NCI-H2227 (cell line): ENCODE measurements around the gene TIAM1.

ENCODE experiments used
- DNase-seq: peaks from one replicate; lab custom pipeline; 2025; ENCODE audit not compliant: unreplicated experiment; lab: John Stamatoyannopoulos, UW

The TIAM1 gene

GRCh38 chr21:31145274-31145673, 198.8 kb downstream of the TIAM1 start:
- no peak for DNase-seq

- no peak for DNase-seq
These were observed 201.0 kb downstream of the TIAM1 start for GRCh38 chr21:31143036-31143435.

GRCh38 chr21:31142600-31142999, 201.5 kb downstream of the TIAM1 start:
- DNase-seq, result no peak

DNA sequence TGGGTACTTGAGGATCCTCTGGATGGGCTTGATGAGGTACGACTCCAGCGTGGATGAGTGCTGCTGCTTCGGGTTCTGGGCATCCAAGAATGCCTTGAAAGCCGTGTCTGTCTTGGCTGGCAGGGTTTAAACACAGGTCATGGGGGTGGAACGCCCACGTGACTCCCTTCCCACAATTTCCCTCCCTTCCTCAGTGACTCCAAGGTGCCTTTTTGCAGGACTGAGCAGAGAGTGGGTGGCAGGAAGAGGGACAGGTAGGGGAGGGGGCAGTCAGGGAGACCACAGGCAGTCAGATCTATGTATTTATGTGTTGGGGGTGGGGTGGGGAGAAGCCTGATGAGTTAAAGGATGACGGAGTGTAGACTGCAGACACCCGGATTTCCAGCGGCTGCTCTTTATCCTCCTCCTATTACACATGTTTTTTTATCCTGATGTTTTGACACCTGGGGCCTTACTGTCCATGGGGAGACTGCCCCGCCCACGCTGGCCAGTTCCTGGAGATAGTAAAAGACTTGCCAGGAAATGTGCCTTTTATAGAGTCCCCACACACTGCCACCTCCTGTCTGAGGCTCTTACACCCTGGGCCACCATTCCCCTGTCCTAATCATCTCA, 202.6 kb downstream of the TIAM1 start:
- no peak for DNase-seq

DNA sequence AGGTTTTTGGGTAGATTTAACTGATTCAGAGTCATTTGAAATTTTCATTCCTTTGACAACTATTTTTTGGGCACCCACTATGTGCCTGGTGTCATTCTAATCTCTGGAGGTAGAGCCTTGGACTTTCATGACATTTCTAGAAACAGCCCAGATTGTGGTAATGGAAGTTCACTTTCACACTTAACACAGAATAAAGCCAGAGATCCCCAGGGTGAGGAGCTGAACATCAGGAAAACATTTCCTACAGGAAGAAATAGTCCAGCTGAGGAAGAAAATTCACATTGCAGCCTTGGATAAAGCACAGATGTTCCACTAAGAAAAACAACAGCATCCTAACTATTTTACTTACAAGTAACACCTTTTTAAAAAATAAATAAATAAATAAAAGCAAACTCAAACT, 203.4 kb downstream of the TIAM1 start:
- DNase-seq, result no peak

- no peak for DNase-seq
These were observed 204.0 kb downstream of the TIAM1 start for GRCh38 chr21:31140025-31140424.

GRCh38 chr21:31137960-31138359, 206.1 kb downstream of the TIAM1 start:
- DNase-seq, result no peak

- no peak for DNase-seq
These were observed 207.2 kb downstream of the TIAM1 start for GRCh38 chr21:31136891-31137290.

- DNase-seq, result no peak
These were observed 208.4 kb downstream of the TIAM1 start for GRCh38 chr21:31135531-31136184.

GRCh38 chr21:31133243-31133830, 210.7 kb downstream of the TIAM1 start:
- DNase-seq, result no peak

- DNase-seq, result no peak
These were observed 211.4 kb downstream of the TIAM1 start for GRCh38 chr21:31132574-31133242.

DNA sequence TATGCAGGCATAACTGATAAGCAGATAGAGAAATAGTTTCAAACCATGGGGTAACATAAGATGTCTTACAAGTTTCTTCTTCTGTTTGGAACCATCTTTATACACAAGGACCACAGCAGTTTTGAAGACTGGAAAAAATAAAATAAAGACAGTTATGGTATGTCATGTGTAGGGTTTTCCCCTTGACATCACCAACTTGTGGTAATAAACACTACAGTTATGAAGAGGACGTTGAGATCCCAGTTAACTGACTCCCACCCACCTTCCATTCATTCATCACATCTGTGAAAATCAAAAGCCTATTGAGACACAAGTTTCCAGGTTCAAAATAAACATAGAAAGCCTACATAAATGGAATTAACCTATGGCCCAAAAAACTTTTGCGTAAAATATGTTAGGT, 213.2 kb downstream of the TIAM1 start:
- no peak for DNase-seq

DNA sequence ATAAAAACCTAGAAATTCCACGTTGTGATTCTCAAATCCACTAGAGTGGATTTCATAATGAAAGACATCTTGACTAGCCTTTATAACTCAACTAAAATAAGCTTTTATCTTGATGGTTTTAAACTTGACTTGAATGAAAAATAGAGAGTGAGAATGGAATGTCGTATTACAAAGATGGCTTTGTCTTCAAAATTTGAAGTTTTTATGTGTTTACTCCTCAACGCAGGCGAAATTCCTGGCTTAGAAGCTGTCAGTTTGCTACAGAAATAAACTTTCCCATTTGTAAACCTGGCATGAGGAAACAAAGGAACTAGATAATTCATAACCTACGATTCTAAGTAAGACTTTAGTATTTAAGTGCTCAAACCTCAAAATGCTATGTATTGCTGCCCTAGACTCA, 215.8 kb downstream of the TIAM1 start:
- DNase-seq, result no peak

DNA sequence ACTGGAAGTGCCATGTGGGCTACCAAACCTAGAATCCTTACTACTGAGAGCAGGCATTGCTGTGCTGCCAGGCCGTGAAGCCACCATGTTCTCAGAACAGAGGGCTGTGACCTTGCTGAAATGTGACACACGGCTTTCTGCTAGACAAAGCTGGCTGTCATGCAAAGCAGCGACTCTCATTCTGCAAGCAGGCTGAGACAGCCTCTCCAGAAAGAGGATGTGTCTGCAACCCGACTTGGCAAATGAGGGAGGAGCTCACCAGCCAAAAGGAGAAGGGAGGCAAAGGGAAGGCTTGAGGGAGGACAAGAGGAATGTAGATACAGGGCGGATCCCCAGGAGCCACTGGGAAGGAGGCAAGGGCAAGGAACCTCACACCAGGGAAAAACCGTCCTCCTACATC, 220.1 kb downstream of the TIAM1 start:
- no peak for DNase-seq

DNA sequence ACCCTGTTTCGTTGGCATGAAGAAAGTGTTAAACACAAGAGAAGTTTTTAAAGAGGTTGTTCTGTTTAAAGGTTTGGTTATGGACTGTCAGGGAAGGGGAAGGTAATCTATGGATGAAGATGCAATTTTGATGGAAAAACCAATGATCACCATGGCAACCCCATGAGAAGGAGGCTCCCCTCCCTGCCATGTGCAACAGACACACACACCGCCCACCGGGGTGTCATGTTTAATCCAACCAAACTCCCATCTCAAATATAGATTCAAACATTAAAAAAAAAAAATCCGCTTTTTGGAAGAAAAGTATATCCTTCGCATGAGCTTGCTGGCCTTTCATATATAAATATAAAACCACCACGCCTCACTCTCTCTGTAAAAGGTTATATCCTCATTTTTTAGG, 224.9 kb downstream of the TIAM1 start:
- DNase-seq, result no peak

DNA sequence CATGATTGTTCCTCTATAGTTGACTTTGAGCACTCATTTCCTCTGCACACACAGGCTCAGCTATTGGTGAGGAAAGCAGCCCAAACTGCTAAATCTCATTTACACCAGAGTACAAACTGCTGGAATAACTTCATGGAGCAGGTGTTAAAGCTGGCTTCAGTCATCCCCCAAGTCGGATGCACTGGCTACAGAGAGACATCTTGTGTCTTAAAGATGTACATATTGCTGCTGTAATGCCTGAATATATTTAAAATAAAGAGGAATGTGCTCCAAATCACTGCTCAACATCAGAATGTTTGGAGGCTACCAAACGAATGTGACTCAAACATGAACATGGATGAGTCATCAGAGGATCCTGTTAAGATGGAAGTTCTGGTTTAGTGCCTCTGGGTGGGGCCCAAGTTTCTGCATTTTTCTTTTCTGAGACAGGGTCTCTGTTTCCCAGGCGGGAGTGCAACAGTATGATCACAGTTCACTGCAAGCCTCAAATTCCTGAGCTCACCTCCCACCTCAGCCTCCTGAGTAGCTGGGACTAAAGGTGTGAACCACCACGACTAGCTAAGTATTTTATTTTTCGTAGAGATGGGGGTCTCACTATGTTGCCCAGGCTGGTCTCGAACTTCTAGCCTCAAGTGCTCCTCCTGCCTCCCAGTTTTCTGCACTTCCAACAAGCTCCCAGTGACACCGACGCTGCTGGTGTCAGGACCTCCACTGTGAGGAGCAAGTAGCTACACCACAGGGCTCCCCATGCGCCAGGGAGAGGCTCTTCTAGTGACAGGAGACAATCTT, 226.7 kb downstream of the TIAM1 start:
- no peak for DNase-seq

DNA sequence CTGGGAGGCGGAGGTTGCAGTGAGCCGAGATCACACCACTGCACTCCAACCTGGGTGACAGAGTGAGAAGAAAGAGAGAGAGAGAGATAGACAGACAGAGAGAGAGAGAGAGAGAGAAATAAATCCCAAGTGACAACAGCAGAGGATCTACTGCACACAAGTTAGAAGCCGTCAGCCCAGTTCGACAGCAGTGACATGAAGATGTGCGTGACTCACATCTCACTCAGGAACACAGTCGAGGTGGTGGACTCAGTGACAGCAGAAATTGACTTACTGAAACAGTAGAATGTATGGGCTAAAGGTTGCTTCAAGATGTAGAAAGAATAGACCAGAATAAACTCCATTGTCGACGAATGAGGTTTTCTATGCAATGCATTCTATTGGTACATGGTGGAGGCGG, 228.8 kb downstream of the TIAM1 start:
- no peak for DNase-seq

- DNase-seq, result no peak
These were observed 233.0 kb downstream of the TIAM1 start for GRCh38 chr21:31111093-31111492.

DNA sequence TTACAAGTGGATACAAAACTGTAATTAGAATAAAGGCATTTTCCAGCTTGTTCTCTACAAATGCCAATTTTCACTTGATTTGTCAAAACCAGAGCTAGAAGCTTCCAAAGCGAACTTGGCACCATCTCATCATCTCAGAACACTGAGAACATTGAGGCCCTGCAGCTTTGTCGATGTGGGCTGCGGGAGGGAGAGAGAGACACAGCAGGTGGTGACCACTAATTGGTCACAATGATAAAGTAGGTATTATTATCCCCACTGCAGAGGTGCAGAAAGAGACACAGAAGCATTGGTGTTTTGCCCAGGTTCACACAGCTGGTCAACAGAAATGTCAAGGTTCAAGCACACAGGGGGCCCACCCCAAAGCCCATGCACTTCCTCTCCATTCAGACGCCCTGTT, 233.6 kb downstream of the TIAM1 start:
- DNase-seq, result peak; percentile 32

DNA sequence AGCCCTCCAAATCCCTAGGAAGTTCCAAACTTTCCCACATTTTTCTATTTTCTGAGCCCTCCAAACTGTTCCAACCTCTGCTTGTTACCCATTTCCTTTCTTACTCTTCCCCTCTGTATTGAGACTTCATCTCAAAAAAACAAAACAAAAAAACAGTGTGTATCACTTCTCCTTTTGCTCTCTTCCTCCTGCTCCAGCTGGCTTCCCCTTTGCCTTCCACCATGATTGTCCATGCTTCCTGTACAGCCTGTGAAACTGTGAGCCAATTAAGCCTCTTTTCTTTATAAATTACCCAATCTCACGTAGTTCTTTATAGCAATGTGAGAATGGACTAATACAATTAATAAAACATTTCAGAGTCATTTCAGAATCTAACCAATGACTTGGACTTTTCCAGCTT, 236.2 kb downstream of the TIAM1 start:
- DNase-seq, result no peak

- no peak for DNase-seq
These were observed 236.8 kb downstream of the TIAM1 start for GRCh38 chr21:31107176-31107785.
